Fibroblast of skin of right quadriceps (primary cell): ENCODE results near the gene ACOXL.
"Not testable (repeated sequence)": the region's sequence is repeated elsewhere in the genome, so short reads cannot be mapped to it uniquely, and the experiment has no call there.

Experiments used
- DNase-seq: peaks from one replicate; pipeline ENCODE4 v3.0.0-alpha.2; 2013

Gene ACOXL

DNA sequence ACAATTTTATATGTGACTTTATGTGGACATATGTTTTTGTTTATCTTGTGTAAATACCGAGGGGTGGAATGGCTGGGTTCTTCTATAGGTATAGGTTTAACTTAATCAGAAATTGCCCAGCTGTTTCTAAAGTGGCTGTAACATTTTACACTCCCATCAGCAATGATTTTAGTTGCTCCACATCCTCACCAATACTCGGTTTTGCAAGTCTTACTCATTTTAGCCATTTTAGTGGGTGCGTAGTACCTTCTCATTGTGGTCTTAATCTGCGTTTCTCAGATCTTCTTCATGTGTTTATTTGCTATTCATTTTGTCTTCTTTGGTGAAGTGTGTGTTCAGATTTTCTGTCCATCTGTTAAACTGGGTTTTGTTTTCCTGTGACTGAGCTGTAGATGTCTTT lies 292.9 kb downstream of the ACOXL start:
- no peak for DNase-seq

GRCh38 chr2:111028720-111029119 lies 296.3 kb downstream of the ACOXL start:
- DNase-seq: no peak

DNA sequence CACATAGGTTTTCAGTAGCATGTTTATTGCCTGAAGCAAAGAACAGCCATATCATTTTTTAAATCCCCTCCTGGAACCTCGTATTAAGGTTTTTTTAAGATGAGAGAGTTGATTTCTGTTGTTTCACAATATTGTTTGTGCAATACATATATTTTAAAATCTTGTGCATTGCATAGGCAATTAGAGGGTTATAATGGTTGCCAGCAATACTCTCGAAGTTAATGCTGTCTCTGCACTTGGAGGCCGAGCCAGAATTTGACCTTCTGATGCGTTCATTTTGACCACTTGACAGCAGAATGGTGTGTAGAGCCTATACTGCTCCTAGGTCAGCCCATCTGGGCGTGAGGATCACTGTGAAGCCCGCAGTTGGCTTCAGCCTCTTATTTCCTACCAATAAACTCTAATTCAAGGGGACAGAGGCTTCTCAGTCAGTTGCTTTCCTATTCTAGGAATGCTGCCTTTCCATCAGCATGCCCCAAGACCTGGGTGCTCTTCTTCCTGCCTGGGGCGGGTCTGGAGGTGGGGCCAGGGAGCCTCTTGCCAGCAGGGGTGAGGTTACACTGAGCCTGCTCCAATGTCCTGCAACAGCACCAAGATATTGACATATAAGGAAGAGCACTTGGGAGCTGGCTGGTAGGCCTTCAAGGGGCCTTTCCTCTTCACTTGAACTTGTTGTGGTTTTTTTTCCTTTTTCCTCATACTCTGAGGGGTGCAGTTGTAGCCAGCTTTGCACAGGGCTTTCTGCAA lies 297.0 kb downstream of the ACOXL start:
- DNase-seq: no peak

- DNase-seq: peak; percentile 3
These were observed 298.0 kb downstream of the ACOXL start for GRCh38 chr2:111030260-111030891.

DNA sequence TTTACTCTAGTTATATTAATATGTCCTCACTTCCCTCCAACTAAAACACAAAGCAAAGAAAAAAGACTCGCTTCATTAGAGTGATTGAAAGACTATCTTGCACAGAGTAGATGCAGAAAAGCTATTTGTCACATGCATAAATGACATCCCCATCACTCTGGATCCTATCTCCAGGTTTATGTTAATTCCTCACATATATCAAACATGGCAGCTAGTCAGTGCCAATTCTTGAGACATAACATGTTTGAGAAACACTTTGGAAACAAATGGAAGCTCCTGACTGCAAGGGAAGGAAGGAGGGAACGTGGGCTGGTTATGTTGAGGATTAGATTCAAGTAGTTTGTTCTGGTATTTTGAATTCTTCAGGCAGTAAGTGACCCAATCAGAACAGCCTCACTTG lies 298.6 kb downstream of the ACOXL start:
- no peak for DNase-seq

GRCh38 chr2:111031546-111032478 lies 299.4 kb downstream of the ACOXL start:
- DNase-seq: no peak

- no peak for DNase-seq
These were observed 300.5 kb downstream of the ACOXL start for GRCh38 chr2:111032721-111033429.

DNA sequence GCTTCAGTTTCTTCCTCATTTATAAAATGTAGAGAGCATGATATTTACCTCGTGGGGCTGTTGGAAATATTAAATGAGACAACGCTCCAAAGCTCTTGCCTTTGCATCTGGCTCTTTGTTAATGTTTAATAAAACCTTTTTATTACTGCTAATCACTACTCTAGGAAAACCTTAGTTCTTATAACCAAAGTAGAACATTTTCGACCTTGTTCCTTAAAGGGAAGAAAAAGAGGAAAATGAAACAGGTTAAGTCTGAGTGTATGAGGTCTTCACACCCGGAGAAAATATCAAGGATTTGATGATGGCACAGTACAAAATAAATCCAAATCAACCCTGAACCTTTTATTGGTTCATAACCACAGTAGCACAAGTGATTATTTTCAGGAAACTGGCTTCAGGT lies 301.8 kb downstream of the ACOXL start:
- no peak for DNase-seq

DNA sequence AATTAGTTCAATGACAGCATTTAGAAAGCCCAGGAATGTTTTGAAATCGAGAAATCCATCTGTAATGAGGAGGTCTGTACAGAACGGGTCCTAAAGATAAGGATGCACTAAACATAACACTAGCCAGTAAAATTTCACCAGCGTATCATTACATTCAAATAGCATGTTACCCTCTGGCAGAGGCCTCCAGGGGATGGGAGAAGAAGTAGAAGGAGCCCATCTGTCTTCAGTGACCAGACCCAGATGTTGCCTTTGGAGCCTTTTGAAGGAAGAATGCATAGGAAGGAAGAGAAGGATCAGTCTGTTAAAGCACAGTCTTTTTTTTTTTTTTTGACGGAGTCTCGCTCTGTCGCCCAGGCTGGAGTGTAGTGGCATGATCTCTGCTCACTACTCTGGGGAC lies 302.2 kb downstream of the ACOXL start:
- no peak for DNase-seq

GRCh38 chr2:111035830-111036441 lies 303.6 kb downstream of the ACOXL start:
- no peak for DNase-seq

DNA sequence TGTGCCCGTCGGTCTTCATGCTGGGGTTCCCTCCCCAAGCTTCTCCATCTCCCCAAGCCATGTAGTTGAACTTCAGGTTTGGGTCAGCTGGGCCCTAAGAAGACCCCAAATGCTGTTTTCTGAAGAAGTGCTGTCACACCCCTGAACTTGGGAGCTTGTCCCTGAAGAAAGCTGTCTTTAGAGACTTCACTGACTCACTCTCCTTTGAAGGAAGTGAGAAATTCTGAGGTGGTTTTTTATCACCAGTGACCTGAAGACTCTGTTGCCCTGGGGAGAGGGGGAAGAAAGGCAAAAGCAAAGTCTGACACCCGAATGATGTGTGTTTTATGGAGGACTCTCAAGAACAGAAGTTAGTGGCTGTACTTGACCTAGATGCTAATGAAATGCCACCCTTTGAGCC lies 304.8 kb downstream of the ACOXL start:
- no peak for DNase-seq

DNA sequence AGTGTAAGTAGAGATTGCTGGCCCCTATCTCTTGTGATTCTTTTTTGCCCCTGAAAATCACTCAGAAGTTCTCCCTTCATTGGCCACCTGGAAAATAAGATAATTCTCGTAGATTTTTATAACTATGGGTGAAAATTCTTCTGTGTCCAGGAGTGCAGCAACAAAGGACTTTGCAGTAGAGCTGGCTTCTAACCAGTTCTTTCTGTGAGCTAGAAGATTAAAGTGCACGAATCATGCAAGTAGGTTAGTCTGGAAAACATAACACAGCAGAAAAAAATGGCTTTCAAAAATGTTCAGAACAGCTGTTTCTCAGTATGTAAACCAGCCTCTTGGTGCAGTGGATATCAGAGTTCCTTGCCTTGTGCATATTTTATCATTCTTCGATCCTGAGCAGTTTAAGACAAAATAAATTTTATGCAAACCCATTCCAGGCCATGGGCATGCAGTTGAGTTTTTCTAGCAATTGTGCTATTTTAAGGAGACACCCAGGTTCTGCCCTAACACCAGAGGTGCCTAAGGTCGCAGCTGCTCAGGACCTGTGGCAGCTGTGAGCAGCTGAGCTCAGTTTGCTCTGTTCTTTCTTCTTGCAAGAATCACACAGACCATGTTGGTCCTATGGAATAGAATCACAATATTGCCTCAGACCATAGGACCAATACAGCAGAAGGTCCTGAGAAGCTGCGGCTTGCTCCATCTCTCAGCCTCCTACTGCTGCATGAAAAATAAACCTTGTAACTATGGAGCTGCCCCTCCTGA lies 307.4 kb downstream of the ACOXL start:
- no peak for DNase-seq

DNA sequence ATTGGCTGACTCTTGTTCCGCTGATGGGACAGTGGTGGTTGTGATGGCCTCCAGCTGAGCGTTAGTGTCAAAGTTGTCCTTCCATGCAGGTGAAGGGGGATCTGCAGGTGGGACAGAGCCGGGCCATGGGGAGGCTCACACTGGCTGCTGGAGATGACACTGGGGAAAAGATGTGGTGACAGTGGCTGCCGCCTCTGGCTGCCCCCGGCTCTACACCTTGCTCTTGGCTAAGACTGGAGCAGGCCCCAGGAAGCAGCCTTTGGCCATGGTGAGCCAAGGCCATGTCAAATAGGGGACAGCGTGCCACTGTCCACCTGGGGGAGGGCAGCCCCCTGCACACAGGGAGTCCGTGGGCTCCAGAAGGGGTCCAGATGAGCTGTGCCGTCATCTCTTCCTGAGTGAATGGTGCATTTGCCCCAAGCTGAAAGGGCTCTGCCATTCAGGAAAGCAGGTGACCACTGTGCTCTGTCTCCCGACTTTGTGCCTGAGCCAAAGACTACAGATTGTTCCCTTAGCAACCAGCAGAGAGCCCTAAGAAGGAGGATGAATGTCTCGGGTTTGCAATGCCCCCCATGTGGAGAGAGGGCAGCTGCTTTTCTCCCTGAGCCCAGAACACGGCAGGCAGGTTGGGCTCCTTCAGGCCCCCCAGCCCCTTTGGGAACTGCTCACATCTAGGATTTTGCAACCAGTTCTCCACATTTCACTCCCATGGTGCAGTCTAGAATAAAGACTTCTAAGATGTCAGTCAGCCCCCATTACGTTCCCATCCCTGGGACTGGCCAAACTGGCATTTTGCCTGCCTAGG lies 309.2 kb downstream of the ACOXL start:
- no peak for DNase-seq

- DNase-seq: no peak
These were observed 309.9 kb downstream of the ACOXL start for GRCh38 chr2:111042261-111042660.

DNA sequence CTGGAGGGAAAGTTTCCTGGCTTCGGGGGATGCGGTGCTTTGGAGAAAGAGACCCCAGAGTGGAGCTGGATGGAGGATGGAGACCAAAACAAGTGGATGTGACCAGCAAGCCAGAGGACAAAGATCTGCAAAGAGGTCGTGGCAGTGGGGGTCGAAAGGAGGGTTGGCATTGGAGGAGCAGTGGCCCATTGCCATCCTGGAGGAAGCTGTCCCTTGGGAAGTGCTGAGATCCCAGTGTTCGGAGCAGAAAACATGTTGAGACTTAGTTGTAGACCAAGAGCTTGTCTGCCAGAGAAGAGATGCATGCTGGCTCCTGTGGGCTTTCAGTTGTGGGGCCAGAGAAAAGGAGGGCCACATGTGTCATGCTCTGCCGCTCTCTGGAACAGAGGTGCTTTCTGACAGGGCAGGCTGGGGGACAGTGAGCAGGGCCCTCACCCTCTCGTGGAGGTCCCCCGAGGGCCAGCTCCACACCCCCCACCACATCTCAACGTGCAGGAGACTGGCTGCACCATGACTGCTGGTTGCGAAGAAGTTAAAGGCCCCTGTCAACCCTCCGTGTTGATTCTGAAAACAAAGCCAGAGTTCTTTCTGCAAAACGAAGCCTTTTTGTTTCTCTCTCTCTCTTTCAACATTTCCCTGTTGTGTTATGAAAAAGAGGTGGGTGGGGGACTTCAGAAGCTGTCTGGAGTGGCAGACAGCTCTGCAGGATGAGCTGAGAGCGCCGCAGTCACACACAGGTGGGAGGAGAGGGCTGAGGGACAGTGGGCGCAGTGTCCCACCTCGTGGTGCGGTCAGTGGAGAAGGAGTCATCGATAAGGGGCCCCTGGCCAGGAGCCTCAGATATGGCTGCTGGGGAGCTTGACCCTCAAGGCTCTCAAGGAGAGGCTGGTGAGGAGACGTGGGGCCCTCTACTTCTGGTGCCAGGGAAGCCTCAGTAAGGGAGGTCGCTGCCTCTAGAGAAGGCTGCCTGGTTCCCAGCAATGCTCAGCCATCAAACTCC lies 310.7 kb downstream of the ACOXL start:
- no peak for DNase-seq

GRCh38 chr2:111044066-111044465 lies 311.7 kb downstream of the ACOXL start:
- DNase-seq: no peak

DNA sequence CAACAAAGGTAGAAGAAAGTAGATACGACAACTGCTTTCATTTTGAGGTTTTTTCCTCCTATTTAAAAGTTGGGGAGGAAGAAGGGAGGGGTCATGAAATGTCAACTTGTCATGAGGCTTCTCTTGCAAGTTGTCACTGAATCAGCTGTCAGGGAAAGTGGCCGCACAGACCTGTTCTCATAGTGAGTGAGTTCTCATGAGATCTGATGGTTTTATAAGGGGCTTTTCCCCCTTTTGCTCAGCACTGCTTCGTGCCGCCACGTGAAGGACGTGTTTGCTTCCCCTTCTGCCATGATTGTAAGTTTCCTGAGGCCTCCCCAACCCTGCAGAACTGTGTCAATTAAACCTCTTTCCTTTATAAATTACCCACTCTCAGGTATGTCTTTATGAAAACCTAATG lies 312.9 kb downstream of the ACOXL start:
- not testable (repeated sequence) for DNase-seq

DNA sequence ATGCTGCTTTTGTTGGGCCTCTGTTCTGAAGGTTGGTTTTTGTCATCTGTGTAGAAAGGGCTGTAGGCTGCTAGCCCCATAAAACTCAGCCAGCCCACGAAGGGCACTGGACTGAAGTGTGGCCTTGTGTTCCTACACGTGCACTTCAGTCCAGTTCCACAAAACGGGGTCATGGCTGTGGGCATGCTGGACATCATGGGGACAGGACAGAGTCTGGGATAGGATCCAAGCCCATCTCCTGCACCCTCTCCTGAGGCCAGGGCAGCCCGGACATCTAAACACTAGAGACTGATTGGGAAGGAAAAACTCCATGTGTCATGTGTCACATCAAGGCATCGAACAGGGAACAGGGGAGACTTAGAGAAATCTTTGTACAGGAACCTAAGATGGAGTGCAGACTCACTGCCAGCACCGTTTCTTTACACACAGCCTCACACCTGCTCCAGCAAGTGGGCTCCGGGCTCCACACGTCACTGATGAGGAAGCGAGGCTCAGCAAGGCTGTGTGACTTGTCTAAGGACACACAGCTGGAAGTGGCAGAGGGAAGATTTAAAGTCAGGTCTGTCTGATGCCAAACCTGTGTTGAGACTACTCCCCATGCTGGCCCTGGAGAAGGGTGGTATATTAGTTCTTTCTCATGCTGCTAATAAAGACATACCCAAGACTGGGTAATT lies 313.5 kb downstream of the ACOXL start:
- no peak for DNase-seq

DNA sequence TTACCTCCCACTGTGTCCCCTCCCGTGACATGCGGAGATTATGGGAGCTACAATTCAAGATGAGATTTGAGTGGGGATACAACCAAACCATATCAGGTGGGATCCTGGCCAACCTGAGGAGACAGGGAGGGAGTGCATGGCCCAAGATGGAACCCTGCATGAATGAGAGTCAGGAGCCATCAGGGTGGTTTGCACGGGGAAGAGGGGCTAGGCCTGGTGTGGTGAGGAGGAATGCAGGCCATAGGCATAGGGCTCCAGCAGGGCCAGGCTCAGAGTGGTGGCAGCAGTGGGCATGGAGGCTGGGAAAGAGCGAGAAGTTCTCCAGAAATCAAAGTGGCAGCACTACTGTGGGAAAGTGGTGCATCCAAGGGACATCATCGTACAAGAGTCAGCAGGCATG lies 314.3 kb downstream of the ACOXL start:
- no peak for DNase-seq
